NCI-H2171 treated with DMSO at 0.1 percent for 48 hours (cell line): ENCODE results near the gene SLC7A14.

Source experiments
- DNase-seq: peaks from one replicate; lab custom pipeline; 2025; lab: John Stamatoyannopoulos, UW

The SLC7A14 gene

GRCh38 chr3:170470063-170471016, 115.5 kb downstream of the SLC7A14 start:
- peak; percentile 97 for DNase-seq

- peak; percentile 47 for DNase-seq
These were observed 116.5 kb downstream of the SLC7A14 start for GRCh38 chr3:170469151-170470062.

- peak; percentile 85 for DNase-seq
These were observed 118.2 kb downstream of the SLC7A14 start for GRCh38 chr3:170467571-170468147.

- peak; percentile 88 for DNase-seq
These were observed 118.9 kb downstream of the SLC7A14 start for GRCh38 chr3:170467007-170467406.

- no peak for DNase-seq
These were observed 119.9 kb downstream of the SLC7A14 start for GRCh38 chr3:170465955-170466354.

GRCh38 chr3:170463011-170463410, 122.9 kb downstream of the SLC7A14 start:
- no peak for DNase-seq

- DNase-seq = no peak
These were observed 127.6 kb downstream of the SLC7A14 start for GRCh38 chr3:170458285-170458684.

GRCh38 chr3:170454509-170454908, 131.4 kb downstream of the SLC7A14 start:
- DNase-seq = no peak

GRCh38 chr3:170450039-170450438, 135.8 kb downstream of the SLC7A14 start:
- DNase-seq = no peak

- no peak for DNase-seq
These were observed 137.3 kb downstream of the SLC7A14 start for GRCh38 chr3:170448584-170448983.

- no peak for DNase-seq
These were observed 142.4 kb downstream of the SLC7A14 start for GRCh38 chr3:170443457-170443856.

- DNase-seq = no peak
These were observed 142.9 kb downstream of the SLC7A14 start for GRCh38 chr3:170442947-170443346.

GRCh38 chr3:170441412-170441811, 144.5 kb downstream of the SLC7A14 start:
- no peak for DNase-seq

- no peak for DNase-seq
These were observed 145.5 kb downstream of the SLC7A14 start for GRCh38 chr3:170440344-170440743.

GRCh38 chr3:170438836-170439235, 147.0 kb downstream of the SLC7A14 start:
- DNase-seq = no peak

GRCh38 chr3:170437696-170438407, 148.0 kb downstream of the SLC7A14 start:
- no peak for DNase-seq

GRCh38 chr3:170437176-170437575, 148.7 kb downstream of the SLC7A14 start:
- no peak for DNase-seq

- no peak for DNase-seq
These were observed 149.2 kb downstream of the SLC7A14 start for GRCh38 chr3:170436697-170437096.

- DNase-seq = no peak
These were observed 153.5 kb downstream of the SLC7A14 start for GRCh38 chr3:170432416-170432815.

- no peak for DNase-seq
These were observed 154.8 kb downstream of the SLC7A14 start for GRCh38 chr3:170431054-170431453.

GRCh38 chr3:170429050-170429449, 156.8 kb downstream of the SLC7A14 start:
- no peak for DNase-seq

- DNase-seq = no peak
These were observed 157.8 kb downstream of the SLC7A14 start for GRCh38 chr3:170428095-170428494.
